ENCODE results near the gene SARDH. TPM values are rescaled to one million over a fixed set of nuclear protein-coding genes. Genes with fewer than 3 reads are reported as not detected.

Gene SARDH
- total and polyA plus RNA-seq, 9 of the 15 experiments (the other 6 are each of a cell fraction or from before 2014, with no cell fraction given): 0.14 TPM; not detected in 8

GRCh38 chr9:133777068-133777791, 39.1 kb upstream of the SARDH start (continued):
- TF ChIP-seq ZNF277 (CRISPR knock-in tag; IDR thresholded peaks at IDR 0.05; ENCODE audit: borderline replicate concordance): no peak
- no peak for TF ChIP-seq CBX2 (IDR thresholded peaks at IDR 0.05; ENCODE audit: insufficient read depth, low read length, poor library complexity, severe bottlenecking)
- no peak for TF ChIP-seq GTF3C2 (IDR thresholded peaks at IDR 0.05; ENCODE audit: borderline replicate concordance, extremely low read depth, insufficient read length)
- no peak for TF ChIP-seq ZBTB17 (CRISPR knock-in tag; IDR thresholded peaks at IDR 0.05)
- TF ChIP-seq E2F1 (CRISPR knock-in tag; IDR thresholded peaks at IDR 0.05): no peak
